Panc1 (cell line): ENCODE measurements around the gene ACKR2. TPM values are rescaled to one million over a fixed set of nuclear protein-coding genes. Genes with fewer than 3 reads are reported as not detected.

Experiments used
- ATAC-seq: fragments of 200-7000 bp; cut with Tn5 transposase; 2 replicates; pipeline ENCODE4 v1.9.1; 2020; ENCODE audit warnings: mild to moderate bottlenecking, moderate library complexity
- BruUV-seq: library from RNA; stranded (reverse); fragments of 400-500 nt; replicated peaks from 2 replicates; lab custom pipeline; 2021; lab: Mats Ljungman, UMichigan
- CTCF ChIA-PET: fragments of 300-600 bp; sonication (Branson Sonifier 250); formaldehyde crosslinking; loops from one replicate; lab custom pipeline; 2022; ENCODE audit warnings: antibody characterized with exemption; lab: Charles Lee
- POLR2A ChIA-PET: fragments of 300-600 bp; sonication (Branson Sonifier 250); formaldehyde crosslinking; loops from one replicate; lab custom pipeline; 2022; ENCODE audit warnings: antibody characterized with exemption; lab: Charles Lee
- DNase-seq: peaks from one replicate; pipeline ENCODE4 v3.0.0-alpha.2; 2010; ENCODE audit warnings: low read depth, low spot score
- H3K27ac ChIP-seq: 2 replicates; pipeline ENCODE4 v1.5.1; 2011; ENCODE audit warnings: mild to moderate bottlenecking, low read length, inconsistent platforms
- H3K27me3 ChIP-seq: fragments of 200-500 bp; sonication (Bioruptor generic); 2 replicates; pipeline ENCODE4 v1.6.0; 2014; ENCODE audit warnings: low read length, inconsistent platforms; ENCODE audit not compliant: control insufficient read depth, insufficient read depth
- H3K36me3 ChIP-seq: fragments of 200-500 bp; sonication (Bioruptor generic); 2 replicates; pipeline ENCODE4 v1.5.1; 2014; ENCODE audit warnings: inconsistent platforms, mild to moderate bottlenecking, low read length, moderate library complexity; ENCODE audit not compliant: control insufficient read depth, insufficient read depth
- H3K4me1 ChIP-seq: 2 replicates; pipeline ENCODE4 v1.5.1; 2011; ENCODE audit warnings: inconsistent platforms, mild to moderate bottlenecking, low read length, moderate library complexity; ENCODE audit not compliant: control insufficient read depth, insufficient read depth
- H3K4me3 ChIP-seq, 2 experiments: 2 replicates each; pipeline ENCODE4 v1.5.1; 2011 to 2012; ENCODE audit warnings: low read depth in 2 of 2, low read length in 2 of 2, mild to moderate bottlenecking in 2 of 2, inconsistent platforms in 1 of 2, moderate library complexity in 1 of 2
- H3K9me3 ChIP-seq: fragments of 200-500 bp; sonication (Bioruptor generic); 2 replicates; pipeline ENCODE4 v1.5.1; 2014; ENCODE audit warnings: low read depth, mild to moderate bottlenecking, inconsistent platforms, low read length, moderate library complexity; ENCODE audit not compliant: control insufficient read depth, insufficient read depth
- CTCF ChIP-seq: fragments of 450-650 bp; IDR thresholded peaks from 2 replicates; pipeline ENCODE4 v1.5.1; 2017; ENCODE audit warnings: mild to moderate bottlenecking
- POLR2AphosphoS5 ChIP-seq: IDR thresholded peaks from 2 replicates; pipeline ENCODE4 v1.6.1; 2012; ENCODE audit warnings: mild to moderate bottlenecking, low read depth, low read length, moderate library complexity
- REST ChIP-seq, 2 experiments: IDR thresholded peaks; 2 replicates each; pipeline ENCODE4 v1.6.1; 2011 to 2012; ENCODE audit warnings: low read depth in 2 of 2, control low read depth in 1 of 2, low read length in 1 of 2, mild to moderate bottlenecking in 1 of 2, moderate library complexity in 1 of 2; ENCODE audit not compliant: insufficient read depth in 1 of 2
- SIN3A ChIP-seq: IDR thresholded peaks from 2 replicates; pipeline ENCODE4 v1.6.1; 2012; ENCODE audit warnings: low read depth, mild to moderate bottlenecking, low read length, moderate library complexity, borderline replicate concordance; ENCODE audit not compliant: insufficient read depth
- TCF7L2 ChIP-seq: IDR thresholded peaks from 2 replicates; pipeline ENCODE4 v1.6.1; 2011; ENCODE audit warnings: mild to moderate bottlenecking, low read depth, low read length, inconsistent platforms
- in situ Hi-C: cut with HindIII; loops from 2 replicates; pipeline ENCODE4 v1.10.0; 2016; ENCODE audit warnings: low sequenced_read_pairs, low pct_unique_long_range_greater_than_20kb
- intact Hi-C: fragments of 100-400 bp; cut with micrococcal nuclease; formaldehyde crosslinking; loops from one replicate; pipeline ENCODE4 v1.10.0; 2022; ENCODE audit not compliant: unreplicated experiment
- total RNA-seq: library from RNA; stranded (reverse); gene quantifications from one replicate; pipeline ENCODE4 v1.2.1, GENCODE V29; 2021; ENCODE audit not compliant: unreplicated experiment

ACKR2 gene
- total RNA-seq, 1 experiment from 2014 or later, result not detected

GRCh38 chr3:42884324-42884723 is 75.1 kb downstream of the ACKR2 start:
- ChIA-PET POLR2A (no interaction called here), CTCF (no interaction called here)
- Histone ChIP-seq H3K36me3 (no peaks in the 10 kb centered on the region), H3K27me3 (no peaks in the 10 kb centered on the region), H3K4me1 (no peaks in the 10 kb centered on the region), H3K4me3 (no peak overlapping the region), H3K27ac (no peak overlapping the region), H3K9me3 (no peaks in the 10 kb centered on the region)
- in situ Hi-C loops, result no loop called here
- BruUV-seq, result no TSS peak
- no peak for DNase-seq
- no peak for ATAC-seq
- TF ChIP-seq TCF7L2 (no peak), CTCF (no peak)
- intact Hi-C loops, result no loop called here

- Histone ChIP-seq H3K27ac (no peak overlapping the region), H3K4me3 (no peak overlapping the region), H3K36me3 (no peaks in the 10 kb centered on the region), H3K9me3 (no peaks in the 10 kb centered on the region), H3K27me3 (no peaks in the 10 kb centered on the region), H3K4me1 (no peaks in the 10 kb centered on the region)
- ChIA-PET CTCF (no interaction called here), POLR2A (no interaction called here)
- ATAC-seq (no peak), DNase-seq (no peak)
- BruUV-seq, result no TSS peak
- TF ChIP-seq SIN3A (no peak), REST (IDR thresholded peaks at IDR 0.05; ENCODE audit: insufficient read depth in 1 of 2, low read depth in 2 of 2, low read length in 1 of 2) (no peak), CTCF (no peak), TCF7L2 (no peak), POLR2AphosphoS5 (no peak)
- intact Hi-C loops (no loop called here), in situ Hi-C loops (no loop called here)
Measured at GRCh38 chr3:42886294-42886822, 77.1 kb downstream of the ACKR2 start.
